Coronary artery (tissue), 2 donors: Measurements from ENCODE around the gene TMEM271.

Experiments
- DNase-seq: peaks from one replicate; pipeline ENCODE4 v3.0.0-alpha.2; 2017; ENCODE audit warnings: low spot score
- H3K27ac ChIP-seq, 2 donors: fragments of 200-600 bp; sonication (generic); one replicate each; pipeline ENCODE4 v1.5.1; 2016 to 2019
- H3K4me3 ChIP-seq: fragments of 200-600 bp; sonication (generic); 2 replicates; pipeline ENCODE4 v1.5.1; 2016; ENCODE audit warnings: mild to moderate bottlenecking, moderate library complexity
- TF ChIP-seq, protein P1 (sequence below): fragments of 200-600 bp; sonication (generic); IDR thresholded peaks from one replicate; pipeline ENCODE4 v1.5.1; 2019; ENCODE audit warnings: antibody characterized with exemption

The TMEM271 gene

DNA sequence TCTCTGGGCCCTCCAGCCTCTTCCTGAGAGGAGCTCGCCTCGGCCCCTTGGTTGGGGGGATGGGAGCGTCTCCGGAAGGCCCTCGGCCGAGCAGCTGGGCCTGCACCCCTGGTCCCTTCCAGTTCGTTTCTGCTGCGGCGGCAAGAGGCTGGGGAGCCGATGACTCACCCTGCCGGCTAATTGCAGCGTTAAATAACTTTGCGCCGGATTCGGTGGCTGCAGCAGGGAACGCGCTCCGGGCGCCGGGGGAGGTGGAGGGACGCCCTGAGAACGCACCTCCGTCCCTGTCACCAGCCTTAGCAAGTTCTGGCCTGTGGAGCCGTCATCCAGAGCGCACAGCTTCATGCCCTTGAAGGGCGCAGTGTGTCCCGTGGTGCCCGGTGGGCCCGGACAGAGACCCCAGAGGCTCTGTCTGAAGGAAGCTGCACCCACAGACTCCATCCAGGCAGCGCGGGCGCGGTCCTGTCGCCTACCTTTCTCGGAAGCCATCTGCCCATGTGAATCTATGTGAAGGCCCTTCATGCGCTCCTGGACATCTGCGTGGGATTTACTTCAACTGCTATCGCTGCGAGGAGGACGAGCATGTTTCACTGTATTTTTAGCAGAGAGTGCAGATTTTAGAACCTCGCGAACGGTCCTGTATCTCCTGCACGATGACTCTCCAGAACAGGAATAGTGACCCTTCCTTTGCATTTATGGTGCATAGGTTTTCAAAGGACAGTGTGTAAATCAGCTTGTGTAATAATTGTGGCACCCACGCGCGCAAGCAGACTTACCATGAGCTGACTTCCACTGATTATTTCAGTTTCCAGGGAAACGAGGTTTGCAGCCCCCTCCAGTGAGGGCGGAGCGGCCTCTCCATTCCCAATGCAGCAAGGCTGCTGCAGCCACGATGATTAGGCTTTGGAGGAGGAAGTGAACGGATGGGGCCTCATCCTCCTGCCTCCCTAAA is 1.7 kb upstream of the TMEM271 start:
- H3K27ac ChIP-seq = no peak overlapping the region
- TF ChIP-seq, protein P1, sequence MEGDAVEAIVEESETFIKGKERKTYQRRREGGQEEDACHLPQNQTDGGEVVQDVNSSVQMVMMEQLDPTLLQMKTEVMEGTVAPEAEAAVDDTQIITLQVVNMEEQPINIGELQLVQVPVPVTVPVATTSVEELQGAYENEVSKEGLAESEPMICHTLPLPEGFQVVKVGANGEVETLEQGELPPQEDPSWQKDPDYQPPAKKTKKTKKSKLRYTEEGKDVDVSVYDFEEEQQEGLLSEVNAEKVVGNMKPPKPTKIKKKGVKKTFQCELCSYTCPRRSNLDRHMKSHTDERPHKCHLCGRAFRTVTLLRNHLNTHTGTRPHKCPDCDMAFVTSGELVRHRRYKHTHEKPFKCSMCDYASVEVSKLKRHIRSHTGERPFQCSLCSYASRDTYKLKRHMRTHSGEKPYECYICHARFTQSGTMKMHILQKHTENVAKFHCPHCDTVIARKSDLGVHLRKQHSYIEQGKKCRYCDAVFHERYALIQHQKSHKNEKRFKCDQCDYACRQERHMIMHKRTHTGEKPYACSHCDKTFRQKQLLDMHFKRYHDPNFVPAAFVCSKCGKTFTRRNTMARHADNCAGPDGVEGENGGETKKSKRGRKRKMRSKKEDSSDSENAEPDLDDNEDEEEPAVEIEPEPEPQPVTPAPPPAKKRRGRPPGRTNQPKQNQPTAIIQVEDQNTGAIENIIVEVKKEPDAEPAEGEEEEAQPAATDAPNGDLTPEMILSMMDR = no peak
- DNase-seq = no peak
- H3K4me3 ChIP-seq = no peak overlapping the region

DNA sequence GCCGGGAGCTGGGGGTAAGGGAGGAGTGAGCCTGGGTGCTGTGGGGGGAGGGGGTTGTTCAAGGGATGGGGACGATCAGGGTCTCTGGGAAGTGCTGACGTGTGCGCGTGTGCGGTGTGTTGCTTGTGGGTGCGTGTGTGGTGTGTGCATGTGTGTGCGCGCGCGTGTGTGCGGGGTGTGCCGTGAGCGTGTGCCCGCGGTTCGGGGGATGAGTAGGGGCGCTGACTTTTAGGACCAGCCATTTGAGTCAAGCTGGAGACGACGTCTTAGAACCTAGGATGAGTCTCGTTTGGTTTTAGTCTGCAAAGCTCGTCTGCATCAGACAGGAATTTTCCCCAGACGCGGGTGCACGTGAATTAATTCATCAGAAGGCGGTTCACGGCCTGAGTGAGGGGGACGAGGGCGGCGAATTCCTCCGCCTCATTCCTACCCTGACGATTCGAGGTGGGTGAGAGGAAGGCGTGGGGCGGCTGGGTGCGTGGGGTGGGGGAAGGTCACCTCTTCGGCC is 950 bp upstream of the TMEM271 start:
- TF ChIP-seq, protein P1 = no peak
- DNase-seq = no peak

DNA sequence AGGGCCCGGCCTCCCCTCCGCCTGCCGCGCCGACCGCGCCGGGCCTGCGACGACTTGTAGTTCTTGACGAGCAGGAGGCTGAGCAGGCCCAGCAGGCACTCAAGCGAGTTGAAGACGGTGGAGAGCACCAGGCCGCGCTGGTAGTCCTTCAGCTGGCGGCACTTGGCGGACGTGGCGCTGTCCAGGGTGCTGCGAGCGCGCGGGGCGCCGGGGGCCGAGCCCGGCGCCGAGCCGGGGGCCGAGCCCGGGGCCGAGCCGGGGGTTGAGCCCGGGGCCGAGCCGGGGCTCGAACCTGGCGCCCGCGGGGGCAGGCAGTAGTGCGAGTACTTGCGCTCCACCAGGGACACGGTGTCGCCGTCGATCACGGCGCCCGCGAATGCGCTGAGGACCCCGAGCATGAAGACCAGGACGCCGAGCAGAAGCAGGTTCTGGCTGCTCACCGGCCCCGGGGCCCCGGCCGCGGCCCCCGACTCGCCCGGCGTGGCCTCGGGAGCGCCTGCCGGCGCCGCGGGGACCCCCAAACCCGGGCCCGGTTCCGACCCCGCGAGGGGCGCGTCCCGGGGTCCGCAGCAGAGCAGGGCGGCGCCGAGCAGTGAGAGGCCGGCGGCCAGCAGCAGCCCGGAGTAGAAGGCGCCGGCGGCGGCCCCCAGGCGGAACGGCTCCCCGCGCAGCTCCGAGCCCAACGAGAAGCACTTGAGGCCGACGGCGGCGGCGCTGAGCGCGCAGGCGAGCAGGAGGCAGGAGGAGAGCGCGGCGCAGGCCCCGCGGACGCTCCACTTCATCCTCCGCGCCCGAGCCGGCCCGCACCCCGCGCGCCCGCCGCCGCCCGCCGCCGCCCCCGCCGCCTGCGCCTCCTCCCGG is 584 bp downstream of the TMEM271 start:
- Histone ChIP-seq H3K4me3 (peak overlapping the region; percentile 50), H3K27ac (no peak overlapping the region)
- TF ChIP-seq, protein P1 = no peak
- no peak for DNase-seq

More for the DNA sequence above, 950 bp upstream of the TMEM271 start:
- no peak overlapping the region for H3K4me3 ChIP-seq
- no peak overlapping the region for H3K27ac ChIP-seq

DNA sequence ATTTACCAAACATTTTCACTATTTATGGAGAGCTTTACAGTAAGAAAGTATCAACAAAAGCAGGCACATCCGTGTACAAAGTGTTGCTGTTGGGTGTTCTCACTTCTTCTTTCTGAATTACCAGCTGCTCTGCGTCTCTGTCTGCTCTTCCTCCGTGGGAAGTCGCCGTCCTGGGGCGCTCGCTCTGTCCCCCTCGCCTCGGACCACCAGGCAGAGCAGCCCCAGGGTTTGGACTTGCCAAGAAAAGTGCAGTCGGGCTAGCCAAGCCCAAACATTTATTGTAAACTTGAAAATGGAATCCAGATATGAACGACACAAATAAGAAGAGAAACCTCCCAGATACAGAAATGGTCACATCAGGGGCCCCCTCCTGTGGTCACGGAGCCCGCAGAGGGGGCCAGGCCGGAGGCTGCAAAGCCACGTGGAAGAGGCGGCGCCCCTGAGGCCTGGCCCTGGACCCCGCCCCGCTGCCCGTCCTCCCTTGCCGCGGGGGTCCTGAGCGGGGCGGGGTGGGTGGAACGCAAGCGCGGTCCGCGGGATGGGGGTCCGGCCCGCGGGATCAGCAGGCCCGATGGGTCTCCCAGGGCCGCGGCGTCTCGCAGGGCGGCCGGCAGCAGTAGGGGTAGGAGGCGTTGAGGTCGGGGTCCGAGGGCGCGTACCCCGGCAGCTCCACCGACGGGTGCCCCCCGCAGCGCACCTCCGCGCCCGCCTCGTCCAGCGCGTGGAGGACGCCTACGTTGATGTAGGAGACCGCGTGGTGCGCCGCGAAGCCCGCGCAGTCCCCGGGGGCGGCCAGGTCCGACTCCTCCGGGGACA is 1.5 kb downstream of the TMEM271 start:
- no peak overlapping the region for H3K27ac ChIP-seq
- TF ChIP-seq, protein P1 = no peak
- peak overlapping the region; percentile 50 for H3K4me3 ChIP-seq
- no peak for DNase-seq

DNA sequence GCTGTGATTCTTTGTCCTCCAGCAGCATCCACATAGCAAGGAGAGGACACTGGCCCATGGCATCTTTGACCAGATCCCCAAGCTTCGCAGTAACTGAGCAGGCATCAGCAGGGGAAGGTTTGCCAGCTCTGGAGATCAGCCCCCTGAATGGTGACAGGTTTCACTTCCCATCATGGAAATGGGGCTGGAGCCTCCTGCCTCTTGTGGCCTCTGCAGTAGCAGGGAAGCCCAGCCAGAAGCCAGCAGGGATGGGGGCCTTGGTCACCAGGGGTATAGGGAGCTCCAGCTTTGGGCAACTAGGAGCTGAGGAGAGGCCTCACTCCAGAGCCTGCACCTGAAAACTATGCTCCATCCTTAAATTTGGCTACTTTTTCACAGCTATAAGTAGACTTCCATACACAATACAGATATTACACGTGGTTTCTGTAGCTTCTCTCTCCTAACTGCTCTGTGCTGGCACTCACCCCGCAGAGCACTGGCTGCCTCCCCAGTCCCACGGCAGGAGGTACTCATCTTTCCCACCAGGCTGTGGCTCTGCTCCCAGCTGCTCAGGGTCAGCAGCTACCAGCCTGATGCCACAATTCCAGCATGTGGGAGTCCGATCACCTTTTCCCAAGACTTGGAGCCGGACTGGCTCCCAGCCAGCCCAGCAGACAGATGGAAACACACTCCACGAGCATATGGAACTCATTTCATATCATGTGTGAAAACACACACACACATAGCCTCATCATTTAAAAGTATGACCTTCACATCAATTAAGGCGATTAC is 2.8 kb downstream of the TMEM271 start:
- H3K4me3 ChIP-seq = no peak overlapping the region
- DNase-seq = no peak
- TF ChIP-seq, protein P1 = no peak

DNA sequence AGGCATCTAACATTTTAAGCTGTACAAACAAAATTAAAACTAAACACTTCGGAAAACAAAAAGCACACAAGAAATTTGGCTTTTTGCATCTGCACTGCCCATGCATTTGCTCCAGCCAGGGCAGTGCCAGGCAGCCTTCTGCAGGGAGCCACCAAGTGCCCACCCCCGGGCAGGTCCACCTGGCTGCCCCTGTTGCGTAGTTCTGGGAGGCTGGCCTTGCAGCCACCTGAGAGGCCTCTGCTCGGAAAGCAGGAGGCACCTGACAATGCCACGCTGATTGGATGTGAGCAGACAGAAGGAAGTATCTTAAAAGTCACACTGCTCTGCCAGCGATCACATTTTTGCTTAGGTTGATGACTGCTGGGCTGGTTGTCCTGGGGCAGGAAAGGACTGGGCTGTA is 3.5 kb downstream of the TMEM271 start:
- H3K4me3 ChIP-seq = no peak overlapping the region
- DNase-seq = no peak
- TF ChIP-seq, protein P1 = no peak
- no peak overlapping the region for H3K27ac ChIP-seq

More for the DNA sequence above, 2.8 kb downstream of the TMEM271 start:
- no peak overlapping the region for H3K27ac ChIP-seq
